HCT116 (cell line): Measurements from ENCODE around the gene MESP2. TPM values are rescaled to one million over a fixed set of nuclear protein-coding genes. Genes with fewer than 3 reads are reported as not detected.
A peak's percentile ranks its signal among the peaks of the same experiment; 100 is the strongest.

Experiments used
- ATAC-seq: fragments of 200-7000 bp; cut with Tn5 transposase; 2 replicates; pipeline ENCODE4 v1.9.1; 2020; ENCODE audit warnings: mild to moderate bottlenecking, moderate library complexity
- BruUV-seq: library from RNA; stranded (reverse); fragments of 400-500 nt; replicated peaks from 2 replicates; lab custom pipeline; 2021; lab: Mats Ljungman, UMichigan
- CTCF ChIA-PET: fragments of 300-600 bp; sonication (Branson Sonifier 250); formaldehyde crosslinking; loops from one replicate; lab custom pipeline; 2021; ENCODE audit warnings: antibody characterized with exemption; lab: Charles Lee
- POLR2A ChIA-PET: fragments of 300-600, 350-600 bp; sonication (Branson Sonifier 250); formaldehyde crosslinking; loops from one replicate; lab custom pipeline; 2021; ENCODE audit warnings: antibody characterized with exemption; lab: Charles Lee
- RAD21 ChIA-PET, 2 experiments: fragments of 300-600 bp; sonication (Branson Sonifier 250); formaldehyde crosslinking; loops; one replicate each; lab custom pipeline; 2023; ENCODE audit warnings: low total read pairs in 2 of 2; ENCODE audit not compliant: uncharacterized antibody in 2 of 2, unreplicated experiment in 2 of 2, low non-redundant PET in 1 of 2; lab: Charles Lee
- DNase-seq: peaks from one replicate; pipeline ENCODE4 v3.0.0-alpha.2; 2010; ENCODE audit warnings: low read depth, low spot score
- H2AFZ ChIP-seq: fragments of 200-600 bp; shearing (Covaris generic), sonication (generic); 2 replicates; pipeline ENCODE4 v1.6.1; 2017; ENCODE audit warnings: low read depth, mixed run types, mixed read lengths, antibody characterized with exemption, low read length; ENCODE audit not compliant: poor library complexity, severe bottlenecking
- H3K27ac ChIP-seq: 2 replicates; pipeline ENCODE4 v1.5.1; 2012; ENCODE audit warnings: low read depth, low read length
- H3K27me3 ChIP-seq: fragments of 200-600 bp; sonication (generic); 2 replicates; pipeline ENCODE4 v1.6.1; 2016; ENCODE audit warnings: mixed run types, low read length, mixed read lengths; ENCODE audit not compliant: insufficient read depth
- H3K36me3 ChIP-seq, 2 experiments: fragments of 200-500 bp in 1 of 2; fragments of 200-600 bp in 1 of 2; sonication (Bioruptor generic) in 1 of 2; sonication (generic) in 1 of 2; 2 replicates each; pipeline versions ENCODE4 v1.5.1 to v1.6.1; 2014 to 2016; ENCODE audit warnings: low read length in 2 of 2, inconsistent platforms in 1 of 2, mixed read lengths in 1 of 2, mixed run types in 1 of 2; ENCODE audit not compliant: insufficient read depth in 2 of 2, control insufficient read depth in 1 of 2
- H3K4me1 ChIP-seq, 2 experiments: fragments of 200-600 bp in 1 of 2; sonication (generic) in 1 of 2; 2 replicates each; pipeline versions ENCODE4 v1.5.1 to v1.6.1; 2012 to 2017; ENCODE audit warnings: low read length in 2 of 2, inconsistent platforms in 1 of 2, mild to moderate bottlenecking in 1 of 2, mixed read lengths in 1 of 2, mixed run types in 1 of 2, moderate library complexity in 1 of 2; ENCODE audit not compliant: insufficient read depth in 2 of 2, control insufficient read depth in 1 of 2
- H3K4me2 ChIP-seq: fragments of 200-600 bp; sonication (generic); 2 replicates; pipeline ENCODE4 v1.6.1; 2017; ENCODE audit warnings: mixed run types, low read length, mixed read lengths
- H3K4me3 ChIP-seq, 2 experiments: fragments of 200-600 bp in 1 of 2; sonication (generic) in 1 of 2; replicated peaks in 1 of 2; 2 replicates each; pipeline ENCODE4 v1.5.1; 2011 to 2016; ENCODE audit warnings: low read length in 2 of 2, control low read depth in 1 of 2, low read depth in 1 of 2, mild to moderate bottlenecking in 1 of 2, mixed read lengths in 1 of 2, mixed run types in 1 of 2
- H3K79me2 ChIP-seq: fragments of 200-600 bp; sonication (generic); 2 replicates; pipeline ENCODE4 v1.6.1; 2017; ENCODE audit warnings: mild to moderate bottlenecking, mixed run types, low read length, moderate library complexity, mixed read lengths; ENCODE audit not compliant: insufficient read depth
- H3K9ac ChIP-seq: fragments of 200-600 bp; sonication (generic); 2 replicates; pipeline ENCODE4 v1.6.1; 2016; ENCODE audit warnings: low read length, mixed read lengths
- H3K9me2 ChIP-seq: fragments of 200-600 bp; sonication (generic), shearing (Covaris generic); 2 replicates; pipeline ENCODE4 v1.6.1; 2017; ENCODE audit warnings: mixed run types, mild to moderate bottlenecking, moderate library complexity; ENCODE audit not compliant: insufficient read depth
- H3K9me3 ChIP-seq, 2 experiments: fragments of 200-500 bp in 1 of 2; fragments of 200-600 bp in 1 of 2; sonication (Bioruptor generic) in 1 of 2; sonication (generic) in 1 of 2; 2 replicates each; pipeline ENCODE4 v1.6.1; 2014 to 2017; ENCODE audit warnings: low read length in 2 of 2, mixed read lengths in 2 of 2, inconsistent platforms in 1 of 2, low read depth in 1 of 2, mild to moderate bottlenecking in 1 of 2, mixed run types in 1 of 2, moderate library complexity in 1 of 2; ENCODE audit not compliant: control insufficient read depth in 1 of 2, insufficient read depth in 1 of 2
- H4K20me1 ChIP-seq: fragments of 200-600 bp; sonication (generic), shearing (Covaris generic); 2 replicates; pipeline ENCODE4 v1.6.1; 2017; ENCODE audit warnings: mixed run types, mild to moderate bottlenecking, moderate library complexity; ENCODE audit not compliant: insufficient read depth
- ATF3 ChIP-seq: IDR thresholded peaks from 2 replicates; pipeline ENCODE4 v1.6.1; 2012
- CEBPB ChIP-seq: IDR thresholded peaks from 2 replicates; pipeline ENCODE4 v1.6.1; 2012; ENCODE audit warnings: low read depth
- CTCF ChIP-seq, 3 experiments: fragments of 200-600 bp in 1 of 3; sonication (generic) in 1 of 3; IDR thresholded peaks in 2 of 3; conservative IDR thresholded peaks in 1 of 3; 2 replicates each; pipeline ENCODE4 v1.5.1; 2012 to 2017; ENCODE audit warnings: low read depth in 2 of 3, low read length in 2 of 3, antibody characterized with exemption in 1 of 3, borderline replicate concordance in 1 of 3, control low read depth in 1 of 3, mild to moderate bottlenecking in 1 of 3, mixed read lengths in 1 of 3, mixed run types in 1 of 3, moderate library complexity in 1 of 3; ENCODE audit not compliant: insufficient read depth in 1 of 3
- EGR1 ChIP-seq: IDR thresholded peaks from 2 replicates; pipeline ENCODE4 v1.6.1; 2012; ENCODE audit warnings: low read depth
- ELF1 ChIP-seq: IDR thresholded peaks from 2 replicates; pipeline ENCODE4 v1.6.1; 2012; ENCODE audit warnings: low read depth, borderline replicate concordance
- FOSL1 ChIP-seq: IDR thresholded peaks from 2 replicates; pipeline ENCODE4 v1.6.1; 2012; ENCODE audit warnings: low read depth
- JUND ChIP-seq: IDR thresholded peaks from 2 replicates; pipeline ENCODE4 v1.6.1; 2012
- MAX ChIP-seq: IDR thresholded peaks from 2 replicates; pipeline ENCODE4 v1.6.1; 2012
- POLR2AphosphoS5 ChIP-seq: IDR thresholded peaks from 2 replicates; pipeline ENCODE4 v1.6.1; 2011; ENCODE audit warnings: mild to moderate bottlenecking, low read depth, low read length, moderate library complexity
- RAD21 ChIP-seq: IDR thresholded peaks from 2 replicates; pipeline ENCODE4 v1.6.1; 2012; ENCODE audit warnings: low read depth, mild to moderate bottlenecking
- REST ChIP-seq: IDR thresholded peaks from 2 replicates; pipeline ENCODE4 v1.6.1; 2012; ENCODE audit warnings: low read depth
- SIN3A ChIP-seq: IDR thresholded peaks from 2 replicates; pipeline ENCODE4 v1.6.1; 2012; ENCODE audit warnings: low read depth
- SP1 ChIP-seq: IDR thresholded peaks from 2 replicates; pipeline ENCODE4 v1.6.1; 2012; ENCODE audit warnings: low read depth
- SRF ChIP-seq: IDR thresholded peaks from 2 replicates; pipeline ENCODE4 v1.6.1; 2012; ENCODE audit warnings: low read depth
- YY1 ChIP-seq: IDR thresholded peaks from 2 replicates; pipeline ENCODE4 v1.6.1; 2011; ENCODE audit warnings: low read length, low read depth, moderate library complexity, mild to moderate bottlenecking; ENCODE audit not compliant: insufficient replicate concordance; ENCODE audit errors: extremely low read depth
- intact Hi-C: fragments of 100-400 bp; cut with micrococcal nuclease; formaldehyde crosslinking; loops from 2 replicates; pipeline ENCODE4 v1.10.0; 2022
- total RNA-seq: library from RNA; stranded (reverse); gene quantifications from one replicate; pipeline ENCODE4 v1.2.1, GENCODE V29; 2021; ENCODE audit not compliant: unreplicated experiment

MESP2 gene
- total RNA-seq, 1 experiment from 2014 or later, result 0.20 TPM

GRCh38 chr15:89783861-89784685 is 7.9 kb downstream of the MESP2 start:
- BruUV-seq, result no TSS peak
- POLR2A ChIA-PET, result no interaction called here
- no peak overlapping the region for H3K4me2 ChIP-seq
- intact Hi-C loops, result no loop called here
- TF ChIP-seq RAD21 (0 out of 2 replicates have a peak, but pooled peaks have one; percentile 3), POLR2AphosphoS5 (no peak)
- H3K36me3 ChIP-seq, result no peaks in the 10 kb centered on the region
- no peaks in the 10 kb centered on the region for H3K9me3 ChIP-seq
- no peak overlapping the region for H3K4me3 ChIP-seq
- H3K27me3 ChIP-seq, result no peaks in the 10 kb centered on the region
- ATAC-seq (no peak), DNase-seq (no peak)
- no peak overlapping the region for H3K9ac ChIP-seq
- CTCF ChIA-PET, result interaction anchor here (0.7 kb wide), 1 partner anchor 91 kb away, joined by 4 read pairs; no protein-coding TSS in a partner anchor
- H3K4me1 ChIP-seq, result peaks cover 8 to 59% of the 10 kb centered on the region in 2 experiments; a peak in 3 of 4 replicates
- H3K9me2 ChIP-seq, result no peaks in the 10 kb centered on the region
- RAD21 ChIA-PET, result no interaction called here
- no peak overlapping the region for H2AFZ ChIP-seq
- H3K27ac ChIP-seq, result no peak overlapping the region
- no peaks in the 10 kb centered on the region for H4K20me1 ChIP-seq
- no peaks in the 10 kb centered on the region for H3K79me2 ChIP-seq

GRCh38 chr15:89784686-89784960 is 8.5 kb downstream of the MESP2 start:
- no TSS peak for BruUV-seq
- ChIA-PET CTCF (interaction anchor here (0.7 kb wide), 1 partner anchor 90 kb away, joined by 4 read pairs; no protein-coding TSS in a partner anchor), RAD21 (no interaction called here), POLR2A (no interaction called here)
- Histone ChIP-seq H3K9ac (no peak overlapping the region), H3K9me2 (no peaks in the 10 kb centered on the region), H3K27me3 (no peaks in the 10 kb centered on the region), H3K4me1 (peaks cover 8 to 59% of the 10 kb centered on the region in 2 experiments; a peak in 3 of 4 replicates), H2AFZ (no peak overlapping the region), H3K4me2 (no peak overlapping the region), H3K4me3 (no peak overlapping the region), H3K27ac (no peak overlapping the region), H4K20me1 (no peaks in the 10 kb centered on the region), H3K36me3 (no peaks in the 10 kb centered on the region), H3K9me3 (no peaks in the 10 kb centered on the region), H3K79me2 (no peaks in the 10 kb centered on the region)
- no peak for ATAC-seq
- no peak for DNase-seq
- intact Hi-C loops, result no loop called here
- TF ChIP-seq FOSL1, result no peak
- no peak for TF ChIP-seq POLR2AphosphoS5
- no peak for TF ChIP-seq JUND
- no peak for TF ChIP-seq EGR1
- no peak for TF ChIP-seq MAX
- TF ChIP-seq YY1, result no peak
- no peak for TF ChIP-seq ATF3
- no peak for TF ChIP-seq CTCF (IDR thresholded peaks at IDR 0.05 in 2 of 3, conservative IDR thresholded peaks at IDR 0.05 in 1 of 3; ENCODE audit: borderline replicate concordance in 1 of 3, insufficient read depth in 1 of 3, low read depth in 2 of 3, low read length in 2 of 3)
- no peak for TF ChIP-seq REST
- TF ChIP-seq SIN3A, result no peak
- TF ChIP-seq CEBPB, result no peak
- TF ChIP-seq SP1, result no peak
- no peak for TF ChIP-seq SRF
- TF ChIP-seq ELF1, result no peak
